ENCODE measurements around the gene MT1F.

MT1F gene

DNA sequence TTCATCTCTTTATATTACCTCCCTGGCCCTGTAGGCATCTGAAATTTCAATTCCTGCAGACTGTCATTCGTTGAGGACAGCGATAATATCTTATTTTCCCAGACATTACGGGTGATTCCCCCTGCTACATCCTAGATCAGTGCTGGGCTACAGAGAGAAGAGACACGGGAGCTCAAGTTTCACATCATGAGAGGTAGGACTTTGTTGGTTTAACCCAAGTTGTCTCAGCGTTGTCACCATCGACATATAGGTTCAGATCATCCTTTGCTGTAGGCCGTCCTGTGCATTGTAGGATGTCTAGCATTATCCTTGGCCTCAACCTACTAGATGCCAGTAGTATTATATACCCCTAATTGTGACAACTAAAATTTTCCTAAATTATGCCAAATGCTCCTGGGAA lies 43.8 kb downstream of the MT1F start:
- TF ChIP-seq, protein P1, sequence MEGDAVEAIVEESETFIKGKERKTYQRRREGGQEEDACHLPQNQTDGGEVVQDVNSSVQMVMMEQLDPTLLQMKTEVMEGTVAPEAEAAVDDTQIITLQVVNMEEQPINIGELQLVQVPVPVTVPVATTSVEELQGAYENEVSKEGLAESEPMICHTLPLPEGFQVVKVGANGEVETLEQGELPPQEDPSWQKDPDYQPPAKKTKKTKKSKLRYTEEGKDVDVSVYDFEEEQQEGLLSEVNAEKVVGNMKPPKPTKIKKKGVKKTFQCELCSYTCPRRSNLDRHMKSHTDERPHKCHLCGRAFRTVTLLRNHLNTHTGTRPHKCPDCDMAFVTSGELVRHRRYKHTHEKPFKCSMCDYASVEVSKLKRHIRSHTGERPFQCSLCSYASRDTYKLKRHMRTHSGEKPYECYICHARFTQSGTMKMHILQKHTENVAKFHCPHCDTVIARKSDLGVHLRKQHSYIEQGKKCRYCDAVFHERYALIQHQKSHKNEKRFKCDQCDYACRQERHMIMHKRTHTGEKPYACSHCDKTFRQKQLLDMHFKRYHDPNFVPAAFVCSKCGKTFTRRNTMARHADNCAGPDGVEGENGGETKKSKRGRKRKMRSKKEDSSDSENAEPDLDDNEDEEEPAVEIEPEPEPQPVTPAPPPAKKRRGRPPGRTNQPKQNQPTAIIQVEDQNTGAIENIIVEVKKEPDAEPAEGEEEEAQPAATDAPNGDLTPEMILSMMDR (IDR thresholded peaks at IDR 0.05; ENCODE audit: low read length, missing control alignments), result no peak
- no peak for DNase-seq (ENCODE audit: low read depth)
- H3K4me3 ChIP-seq (replicated peaks; ENCODE audit: low read depth, low read length), result no peak overlapping the region

DNA sequence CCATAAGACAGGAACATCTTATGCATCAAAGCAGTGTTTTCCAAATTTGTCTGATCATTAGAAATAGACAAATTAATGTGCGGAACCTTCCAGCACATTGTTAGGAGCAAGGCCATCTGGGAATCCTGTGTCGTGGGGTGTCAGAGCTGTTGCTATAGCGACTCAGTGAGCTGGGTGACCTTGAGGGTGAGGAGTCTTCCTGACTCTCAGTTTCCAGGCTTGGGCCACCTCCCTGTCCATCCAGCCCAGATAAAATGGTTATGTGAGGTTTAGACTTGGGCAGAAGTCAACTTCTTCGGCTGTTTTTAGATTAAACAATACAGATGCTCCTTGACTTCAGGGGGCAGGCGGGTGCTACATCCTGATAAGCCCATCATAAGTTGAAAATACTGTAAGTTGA lies 45.1 kb downstream of the MT1F start:
- DNase-seq (ENCODE audit: low read depth), result no peak
- TF ChIP-seq, protein P1 (IDR thresholded peaks at IDR 0.05; ENCODE audit: low read length, missing control alignments), result no peak
- no peak overlapping the region for H3K4me3 ChIP-seq (replicated peaks; ENCODE audit: low read depth, low read length)
